Prostate gland (tissue), 2 donors: ENCODE measurements around the gene PLAC1.

Experiments
- CTCF ChIP-seq, 4 experiments: fragments of 200-600 bp in 2 of 4; fragments of 450-650 bp in 2 of 4; sonication (generic) in 2 of 4; IDR thresholded peaks; 1 replicate in 3 of 4; 2 replicates in 1 of 4; pipeline ENCODE4 v1.5.1; 2016 to 2019; ENCODE audit warnings: antibody characterized with exemption in 4 of 4, mild to moderate bottlenecking in 2 of 4, moderate library complexity in 2 of 4
- POLR2AphosphoS5 ChIP-seq: sonication (generic); formaldehyde crosslinking; IDR thresholded peaks from one replicate; pipeline ENCODE4 v1.6.1; 2017; ENCODE audit warnings: antibody characterized with exemption

DNA sequence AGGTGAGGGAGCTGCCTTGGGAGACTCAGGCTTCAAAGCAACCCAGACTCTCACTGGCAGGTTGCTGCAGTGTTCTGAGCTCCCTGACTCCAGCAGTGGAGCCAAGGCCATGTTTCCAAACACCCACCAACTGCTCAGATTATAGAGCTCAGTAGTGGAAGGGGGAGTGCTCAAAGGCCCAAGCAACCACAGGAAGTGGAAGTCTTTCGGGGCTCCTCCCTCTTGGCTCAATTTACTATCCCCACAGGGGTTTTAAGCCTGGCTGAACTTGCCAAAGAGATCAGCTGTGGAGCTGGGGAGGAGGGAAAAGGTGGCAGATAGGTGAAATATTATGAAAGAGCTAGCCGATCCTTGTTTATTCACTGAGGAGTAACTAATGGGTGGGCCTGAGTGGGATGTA, 115.8 kb downstream of the PLAC1 start:
- TF ChIP-seq CTCF (IDR thresholded peaks at IDR 0.05) (no peak), POLR2AphosphoS5 (no peak)
